GM19467 (cell line): ENCODE results near the gene C9orf153.
"Not testable (repeated sequence)": the region's sequence is repeated elsewhere in the genome, so short reads cannot be mapped to it uniquely, and the experiment has no call there.

Source experiments
- ATAC-seq: cut with Tn5 transposase; IDR thresholded peaks from one replicate; pipeline ENCODE4 v1.9.1; 2021; ENCODE audit warnings: mild to moderate bottlenecking, moderate library complexity; ENCODE audit not compliant: unreplicated experiment

Gene C9orf153

DNA sequence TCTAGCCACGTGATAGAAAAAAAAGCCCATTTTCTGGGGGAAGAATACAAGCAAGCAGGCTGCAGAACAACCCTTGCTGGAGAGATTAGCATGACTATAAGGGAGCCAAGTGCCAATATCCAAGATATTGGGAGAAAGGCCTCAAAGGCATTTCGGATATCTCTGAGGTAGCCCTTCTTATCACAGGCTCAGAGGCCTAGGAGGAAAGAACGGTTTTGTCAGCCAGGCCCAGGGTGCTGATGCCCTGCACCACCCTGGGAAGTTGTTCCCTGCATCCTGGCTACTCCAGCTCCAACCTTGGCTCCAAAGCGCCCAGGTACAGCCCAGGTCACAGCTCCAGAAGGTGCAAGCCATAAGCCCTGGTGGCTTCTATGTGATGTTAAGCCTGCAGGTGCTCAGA, 66.4 kb downstream of the C9orf153 start:
- ATAC-seq = no peak

DNA sequence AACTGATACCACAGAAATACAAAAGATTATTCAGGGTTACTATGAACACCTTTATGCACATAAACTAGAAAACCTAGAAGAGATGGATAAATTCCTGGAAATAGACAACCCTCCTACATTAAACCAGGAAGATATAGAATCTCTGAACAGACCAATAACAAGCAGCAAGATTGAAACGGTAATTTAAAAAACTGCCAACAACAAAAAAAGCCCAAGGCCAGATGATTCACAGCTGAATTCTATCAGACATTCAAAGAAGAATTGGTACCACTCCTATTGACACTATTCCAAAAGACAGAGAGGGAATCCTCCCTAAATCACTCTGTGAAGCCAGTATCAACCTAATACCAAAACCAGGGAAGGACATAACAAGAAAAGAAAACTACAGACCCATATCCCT, 68.8 kb downstream of the C9orf153 start:
- ATAC-seq = not testable (repeated sequence)

DNA sequence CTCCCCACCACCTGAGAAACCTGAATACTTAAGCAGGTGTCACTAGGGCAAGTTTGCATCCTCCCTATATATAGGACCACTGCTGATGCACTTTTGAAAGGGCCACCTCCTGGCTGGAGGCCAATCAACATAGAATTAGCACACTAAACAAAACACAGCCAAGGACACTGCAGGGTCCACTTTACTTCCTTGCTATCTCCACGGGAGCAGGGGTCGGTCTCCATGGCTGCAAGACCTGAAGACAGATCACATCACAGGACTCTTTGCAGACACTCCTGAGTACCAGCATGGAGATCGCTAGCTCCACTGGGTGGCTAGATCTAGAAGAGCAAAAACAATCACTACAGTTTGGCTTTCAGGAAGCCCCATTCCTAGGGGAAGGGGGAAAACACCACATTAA, 72.3 kb downstream of the C9orf153 start:
- ATAC-seq = no peak

DNA sequence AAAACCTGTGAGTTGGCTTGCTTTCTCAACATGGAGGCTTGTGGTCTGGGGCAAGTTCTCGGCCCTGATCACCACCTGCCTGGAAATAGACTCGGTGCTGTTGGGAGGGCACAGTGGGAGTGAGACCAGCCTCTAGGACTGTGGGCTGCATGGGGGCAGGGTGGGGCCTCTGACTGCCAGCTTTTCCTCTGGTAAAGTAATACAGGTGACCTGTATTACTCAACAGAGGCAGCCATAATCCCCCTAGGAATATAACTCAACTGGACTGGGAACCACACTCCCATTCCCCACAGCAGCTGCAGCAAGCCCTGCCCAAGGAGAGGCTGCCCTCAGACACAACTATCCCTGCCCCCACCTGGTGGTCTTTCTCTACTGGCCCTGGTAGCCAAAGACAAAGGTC, 72.8 kb downstream of the C9orf153 start:
- no peak for ATAC-seq

DNA sequence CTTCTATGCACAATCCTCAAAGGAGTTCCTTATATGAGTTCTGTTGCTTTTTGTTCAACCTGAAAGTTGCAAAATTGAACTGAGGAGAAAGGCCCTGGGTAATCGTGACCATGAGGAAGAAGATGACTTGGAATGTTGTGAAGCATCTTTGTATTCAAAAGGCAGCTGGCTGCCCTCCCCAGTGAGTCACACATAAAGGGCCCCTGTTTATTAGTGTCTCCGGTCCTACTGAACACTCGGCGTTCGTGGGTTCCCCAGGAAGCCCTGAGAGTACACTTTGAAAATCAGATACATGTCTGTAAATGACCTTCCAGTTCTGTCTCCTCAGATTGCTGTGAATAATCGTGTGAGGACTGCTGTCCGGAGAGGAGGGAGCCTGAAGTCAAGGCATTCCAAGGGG, 73.6 kb downstream of the C9orf153 start:
- no peak for ATAC-seq

DNA sequence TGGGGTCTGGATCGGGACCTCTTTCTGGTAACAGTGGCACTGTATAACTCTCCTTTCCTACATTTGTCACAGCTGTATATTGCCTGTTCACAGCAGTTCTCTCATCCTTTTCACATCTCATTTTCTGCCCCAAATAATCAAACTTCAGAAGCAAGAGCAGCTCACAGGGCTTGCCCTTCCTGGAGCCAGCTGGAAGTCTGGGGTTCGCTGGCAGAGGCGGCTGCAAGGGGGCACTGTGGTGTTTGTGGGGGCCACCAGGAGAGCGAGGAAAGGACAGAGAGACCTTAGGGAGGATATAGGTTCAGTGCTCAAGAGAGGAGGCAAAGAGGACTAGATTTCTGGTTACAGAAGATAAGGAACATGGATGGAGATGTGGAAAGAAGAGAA, 75.3 kb downstream of the C9orf153 start:
- no peak for ATAC-seq

DNA sequence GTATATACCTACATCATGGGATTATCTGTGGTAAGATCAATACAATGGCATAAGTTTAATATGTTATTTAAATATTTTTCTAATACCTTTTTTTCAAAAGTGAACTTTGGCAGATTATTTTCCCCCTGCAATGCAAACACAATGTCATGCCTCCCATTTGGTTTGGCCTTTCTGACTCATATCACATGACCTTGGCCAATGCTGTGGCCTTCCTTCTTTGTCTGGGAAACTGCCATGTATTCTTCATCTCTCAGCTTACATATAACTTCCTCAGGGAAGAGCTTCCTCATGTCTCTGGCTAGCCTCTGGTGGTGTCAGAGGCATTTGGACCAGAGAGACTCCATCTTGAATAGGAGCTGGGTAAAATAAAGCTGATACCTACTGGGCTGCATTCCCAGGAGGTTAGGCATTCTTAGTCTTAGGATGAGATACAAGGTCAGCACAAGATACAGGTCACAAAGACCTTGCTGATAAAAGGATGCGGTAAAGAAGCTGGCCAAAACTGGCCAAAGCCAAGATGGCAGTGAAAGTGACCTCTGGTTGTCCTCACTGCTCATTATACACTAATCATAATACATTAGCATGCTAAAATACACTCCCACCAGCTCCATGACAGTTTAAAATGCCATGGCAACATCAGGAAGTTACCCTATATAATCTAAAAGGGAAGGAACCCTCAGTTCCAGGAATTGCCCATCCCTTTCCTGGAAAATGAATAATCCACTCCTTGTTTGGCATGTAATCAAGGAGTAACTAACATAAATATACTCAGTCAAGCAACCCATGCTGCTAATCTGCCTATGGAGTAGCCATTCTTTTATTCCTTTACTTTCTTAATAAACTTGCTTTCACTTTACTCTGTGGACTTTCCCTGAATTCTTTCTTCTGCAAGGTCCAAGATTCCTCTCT, 76.0 kb downstream of the C9orf153 start:
- no peak for ATAC-seq

DNA sequence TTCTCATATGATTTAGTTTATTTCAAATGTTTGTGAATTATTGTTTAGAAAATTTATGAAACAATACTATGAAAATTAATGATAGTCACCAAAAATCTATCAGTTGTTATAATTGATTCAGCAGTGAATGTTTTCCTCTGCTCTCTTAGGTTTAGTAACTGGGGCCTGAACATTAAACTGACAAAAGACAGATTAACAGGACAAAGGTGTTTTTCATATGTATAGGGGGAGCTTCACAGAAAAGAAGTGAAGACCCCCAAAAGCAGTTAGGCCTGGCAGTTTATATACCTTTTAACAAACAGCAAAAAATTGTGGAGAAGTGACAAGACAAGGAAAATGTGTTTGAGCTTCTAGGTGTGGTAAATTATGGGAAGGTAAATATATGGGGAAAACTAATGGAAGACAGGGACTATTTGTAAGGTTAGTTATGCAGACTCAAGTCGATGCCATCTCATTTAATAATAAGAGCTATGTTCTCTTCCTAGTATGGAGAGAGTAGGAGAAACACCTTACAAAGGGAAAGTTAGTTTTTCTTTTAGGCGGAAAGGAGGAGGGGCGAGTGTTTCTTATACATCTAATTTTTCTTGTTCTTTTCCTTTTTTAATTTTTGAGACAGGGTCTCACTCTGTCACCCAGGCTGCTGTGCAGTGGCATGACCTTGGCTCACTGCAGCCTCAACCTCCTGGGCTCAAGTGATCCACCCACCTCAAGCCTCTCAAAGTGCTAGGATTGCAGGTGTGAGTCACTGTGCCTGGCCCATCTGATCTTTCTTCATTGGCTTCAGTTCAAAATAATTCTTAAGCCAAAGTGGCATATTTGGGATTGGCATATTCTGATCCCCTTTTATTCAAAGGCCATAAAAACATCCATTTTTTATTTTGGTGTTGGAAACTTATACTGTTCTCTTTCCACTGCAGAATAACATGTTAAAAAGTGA, 77.8 kb downstream of the C9orf153 start:
- no peak for ATAC-seq

DNA sequence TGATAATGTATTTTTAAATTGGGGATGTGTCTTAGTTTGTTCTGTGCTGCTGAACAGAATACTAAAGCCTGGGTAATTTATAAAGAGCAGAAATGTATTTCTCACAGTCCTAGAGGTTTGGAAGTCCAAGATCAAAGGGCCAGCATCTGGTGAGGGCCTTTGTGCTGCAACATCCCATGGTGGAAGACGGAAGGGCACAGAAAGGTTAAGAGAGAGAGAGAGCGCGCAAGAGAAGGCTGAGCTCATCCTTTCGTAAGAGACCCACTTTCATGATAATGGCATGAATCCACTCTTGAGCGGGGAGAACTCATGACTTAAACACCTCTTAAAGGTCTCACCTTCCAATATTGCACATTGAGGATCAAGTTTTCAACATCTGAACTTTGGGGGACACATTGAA, 81.0 kb downstream of the C9orf153 start:
- no peak for ATAC-seq

DNA sequence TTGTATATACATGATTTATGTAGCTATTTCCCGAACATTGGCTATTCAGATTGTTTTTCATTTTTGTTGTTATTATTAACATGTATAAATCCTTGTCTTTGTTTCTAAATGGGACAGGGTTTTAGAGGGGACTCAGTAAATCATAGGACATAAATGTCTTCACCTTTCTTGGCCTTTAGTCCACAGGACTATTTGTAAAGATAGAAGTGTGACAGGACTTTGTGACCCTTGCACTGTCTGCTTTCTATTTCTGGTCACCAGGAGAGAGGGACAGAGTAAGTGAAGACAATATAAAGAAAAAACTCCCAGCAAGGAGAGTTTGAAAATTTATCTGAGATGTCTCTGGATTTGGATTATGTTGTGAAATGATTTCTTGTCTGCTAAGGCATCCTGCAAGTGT, 81.5 kb downstream of the C9orf153 start:
- no peak for ATAC-seq

DNA sequence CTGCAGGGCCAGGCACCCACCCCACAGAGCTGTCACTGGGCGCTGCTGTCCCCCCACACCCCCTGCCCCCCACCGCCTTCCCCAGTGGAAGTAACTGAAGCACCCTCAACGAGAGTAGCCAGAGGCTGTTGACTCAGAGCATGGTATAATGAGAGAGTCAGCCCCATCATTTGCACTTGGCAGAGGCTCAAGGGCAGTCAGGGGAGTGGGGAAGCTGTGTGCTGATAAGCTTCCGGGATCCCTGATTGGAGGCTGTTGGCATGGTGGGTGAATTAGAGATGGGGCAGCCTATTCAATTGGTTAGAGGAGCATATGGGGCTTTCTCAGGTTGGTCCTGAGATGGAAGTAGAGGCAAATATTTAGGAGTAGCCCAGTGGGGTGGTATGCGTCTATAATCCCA, 83.0 kb downstream of the C9orf153 start:
- ATAC-seq = no peak

DNA sequence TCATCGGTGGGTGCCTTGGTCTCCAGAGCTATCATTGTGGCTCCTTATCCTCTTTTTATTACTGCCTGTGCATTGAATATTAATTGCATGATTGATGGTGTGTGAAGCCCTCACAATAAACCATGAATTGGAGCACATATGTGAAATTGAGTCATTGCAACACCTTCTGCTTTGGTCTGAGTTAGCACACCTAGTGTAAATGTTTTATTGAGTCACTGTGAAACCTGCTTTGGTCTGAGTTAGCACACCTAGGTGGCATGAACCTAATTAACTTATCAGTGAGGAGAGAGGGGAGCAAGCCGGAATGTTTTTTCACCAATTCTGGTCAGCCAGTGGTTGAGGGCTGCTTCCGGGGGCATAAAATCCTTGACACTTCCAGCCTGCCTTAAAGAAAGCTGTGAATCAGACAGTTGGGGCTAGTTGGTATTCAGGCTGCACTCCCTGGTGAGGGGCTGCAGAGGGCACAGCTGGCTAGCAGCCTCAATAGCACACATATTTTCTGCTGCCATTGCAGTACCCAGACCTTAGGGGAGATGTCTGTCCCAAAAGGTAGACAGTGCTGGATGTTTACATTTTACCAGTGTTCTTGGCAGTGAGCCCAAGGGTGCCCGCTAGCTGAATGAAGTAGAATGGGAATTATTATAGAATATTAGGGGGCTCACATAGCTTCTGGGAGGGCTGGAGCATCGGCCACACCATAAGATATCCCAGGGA, 83.6 kb downstream of the C9orf153 start:
- no peak for ATAC-seq

DNA sequence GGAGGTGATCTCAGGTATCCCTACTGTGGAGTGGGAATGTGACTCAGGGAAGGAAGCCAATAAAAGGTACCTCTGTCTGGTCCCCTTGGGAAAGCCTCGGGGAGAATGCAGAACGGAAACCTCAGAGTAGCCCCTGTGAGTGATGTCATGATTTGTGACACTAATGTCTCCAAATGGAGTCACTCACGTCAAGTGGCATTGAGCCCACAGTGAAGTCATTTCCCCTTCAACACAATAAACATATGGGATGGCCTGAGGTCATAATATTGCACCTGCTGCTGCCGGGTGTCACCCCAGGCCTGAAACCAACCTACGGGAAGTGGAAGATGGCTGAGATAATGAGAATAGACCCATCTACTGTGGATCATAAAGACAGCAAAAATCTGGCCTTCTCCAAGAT, 84.2 kb downstream of the C9orf153 start:
- no peak for ATAC-seq
